ENCODE results near the gene TMEM167B. TPM values are rescaled to one million over a fixed set of nuclear protein-coding genes. Genes with fewer than 3 reads are reported as not detected.

The TMEM167B gene
- total and polyA plus RNA-seq, 2 donors (not counting 1 experiment from before 2014, with no cell fraction given) = 12.0 to 40.9 TPM

DNA sequence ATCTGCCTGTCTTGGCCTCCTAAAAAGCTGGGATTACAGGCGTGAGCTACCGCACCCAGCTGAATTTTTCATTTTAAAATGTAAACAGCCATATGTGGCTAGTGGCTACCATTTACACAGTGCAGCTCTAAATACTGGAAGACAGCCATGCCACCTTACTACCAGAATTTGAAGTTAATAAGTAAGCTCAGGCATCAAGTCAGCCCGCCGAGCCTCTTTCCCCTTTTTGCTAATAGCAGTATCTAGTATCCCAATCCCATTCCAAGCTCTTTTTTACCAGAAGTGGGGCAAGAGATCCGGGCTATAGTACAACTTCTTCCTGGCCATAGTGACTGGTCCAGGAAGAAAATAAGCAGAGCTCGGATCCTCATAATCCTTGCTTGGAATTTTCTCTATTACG is 29.9 kb upstream of the TMEM167B start:
- Histone ChIP-seq H3K9me3 (ENCODE audit: control extremely low read depth in 1 of 3, control insufficient read depth in 2 of 3, insufficient read depth in 1 of 3, low read length in 2 of 3) (no peaks in the 10 kb centered on the region), H3K36me3 (replicated peaks in 1 of 2; ENCODE audit: control extremely low read depth in 1 of 2, control insufficient read depth in 1 of 2, extremely low read depth in 1 of 2, insufficient read depth in 2 of 2, low read length in 1 of 2) (peaks cover 1 to 16% of the 10 kb centered on the region in 2 experiments), H3K4me2 (replicated peaks; ENCODE audit: low read depth, low read length, poor library complexity, severe bottlenecking) (no peak overlapping the region), H4K20me1 (ENCODE audit: control insufficient read depth, insufficient read depth, low read length, poor library complexity, severe bottlenecking) (no peaks in the 10 kb centered on the region), H3K27me3 (replicated peaks in 1 of 4; ENCODE audit: control extremely low read depth in 1 of 4, control insufficient read depth in 3 of 4, insufficient read depth in 4 of 4, low read length in 3 of 4) (no peaks in the 10 kb centered on the region), H2AFZ (ENCODE audit: insufficient read depth, low read depth, low read length, poor library complexity, severe bottlenecking) (no peak overlapping the region), H3K27ac (ENCODE audit: low read length in 2 of 2) (no peak overlapping the region), H3K4me3 (ENCODE audit: control extremely low read depth in 1 of 5, extremely low read depth in 1 of 5, insufficient read depth in 1 of 5, low read depth in 2 of 5, low read length in 4 of 5) (no peak overlapping the region), H3K79me2 (ENCODE audit: control insufficient read depth, insufficient read depth, low read length) (no peaks in the 10 kb centered on the region), H3K4me1 (ENCODE audit: control insufficient read depth in 2 of 2, insufficient read depth in 2 of 2, low read length in 2 of 2) (no peaks in the 10 kb centered on the region), H3K9ac (ENCODE audit: low read length) (no peak overlapping the region)
- Mint-ChIP-seq H3K4me1 (no peaks in the 10 kb centered on the region), H3K27me3 (no peaks in the 10 kb centered on the region), H3K4me3 (no peak overlapping the region), H3K27ac (no peak overlapping the region), H3K9me3 (ENCODE audit: insufficient read depth) (no peaks in the 10 kb centered on the region)
- intact Hi-C loops (cut with micrococcal nuclease) = no loop called here
- DNase-seq (no peak), ATAC-seq (ENCODE audit: low read depth) (no peak)
- 100% methylated on average over 4 of the region's 7 CpGs for WGBS (ENCODE audit: insufficient coverage)
- ChIA-PET CTCF (interaction anchor here (1.4 kb wide), 1 partner anchor 222 kb away, joined by 3 read pairs; the partner anchor contains the start of gene PSRC1), POLR2A (interaction anchor here (0.6 kb wide), 1 partner anchor 135 kb away, joined by 3 read pairs; no protein-coding TSS in a partner anchor)
- TF ChIP-seq, protein P1, sequence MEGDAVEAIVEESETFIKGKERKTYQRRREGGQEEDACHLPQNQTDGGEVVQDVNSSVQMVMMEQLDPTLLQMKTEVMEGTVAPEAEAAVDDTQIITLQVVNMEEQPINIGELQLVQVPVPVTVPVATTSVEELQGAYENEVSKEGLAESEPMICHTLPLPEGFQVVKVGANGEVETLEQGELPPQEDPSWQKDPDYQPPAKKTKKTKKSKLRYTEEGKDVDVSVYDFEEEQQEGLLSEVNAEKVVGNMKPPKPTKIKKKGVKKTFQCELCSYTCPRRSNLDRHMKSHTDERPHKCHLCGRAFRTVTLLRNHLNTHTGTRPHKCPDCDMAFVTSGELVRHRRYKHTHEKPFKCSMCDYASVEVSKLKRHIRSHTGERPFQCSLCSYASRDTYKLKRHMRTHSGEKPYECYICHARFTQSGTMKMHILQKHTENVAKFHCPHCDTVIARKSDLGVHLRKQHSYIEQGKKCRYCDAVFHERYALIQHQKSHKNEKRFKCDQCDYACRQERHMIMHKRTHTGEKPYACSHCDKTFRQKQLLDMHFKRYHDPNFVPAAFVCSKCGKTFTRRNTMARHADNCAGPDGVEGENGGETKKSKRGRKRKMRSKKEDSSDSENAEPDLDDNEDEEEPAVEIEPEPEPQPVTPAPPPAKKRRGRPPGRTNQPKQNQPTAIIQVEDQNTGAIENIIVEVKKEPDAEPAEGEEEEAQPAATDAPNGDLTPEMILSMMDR (IDR thresholded peaks at IDR 0.05) = no peak
- TF ChIP-seq EZH2 (IDR thresholded peaks at IDR 0.05; ENCODE audit: borderline replicate concordance, insufficient read depth, low read depth, low read length, poor library complexity, severe bottlenecking) = no peak

DNA sequence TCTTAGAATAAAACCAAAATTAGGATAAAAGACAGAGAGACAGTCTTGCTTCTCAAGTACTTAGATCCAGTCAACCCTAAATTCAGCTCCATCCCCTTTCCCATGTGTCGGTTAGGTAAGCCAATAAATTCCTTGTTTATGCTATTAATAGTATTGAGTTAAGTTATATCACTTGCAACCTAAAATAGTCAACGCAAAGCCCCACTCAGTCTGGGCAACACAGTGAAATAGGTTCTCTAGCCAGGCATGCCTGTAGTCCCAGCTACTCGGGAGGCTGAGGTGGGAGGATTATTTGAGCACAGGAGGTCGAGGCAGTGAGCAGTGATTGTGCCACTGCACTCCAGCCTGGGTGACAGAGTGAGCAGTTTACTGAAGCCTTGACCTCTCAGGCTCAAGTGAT is 29.4 kb upstream of the TMEM167B start:
- Mint-ChIP-seq H3K27ac (no peak overlapping the region), H3K9me3 (ENCODE audit: insufficient read depth) (no peaks in the 10 kb centered on the region), H3K27me3 (no peaks in the 10 kb centered on the region), H3K4me3 (no peak overlapping the region), H3K4me1 (no peaks in the 10 kb centered on the region)
- Histone ChIP-seq H2AFZ (ENCODE audit: insufficient read depth, low read depth, low read length, poor library complexity, severe bottlenecking) (no peak overlapping the region), H3K4me2 (replicated peaks; ENCODE audit: low read depth, low read length, poor library complexity, severe bottlenecking) (no peak overlapping the region), H3K36me3 (replicated peaks in 1 of 2; ENCODE audit: control extremely low read depth in 1 of 2, control insufficient read depth in 1 of 2, extremely low read depth in 1 of 2, insufficient read depth in 2 of 2, low read length in 1 of 2) (peaks cover 1 to 16% of the 10 kb centered on the region in 2 experiments), H3K79me2 (ENCODE audit: control insufficient read depth, insufficient read depth, low read length) (no peaks in the 10 kb centered on the region), H3K4me1 (ENCODE audit: control insufficient read depth in 2 of 2, insufficient read depth in 2 of 2, low read length in 2 of 2) (no peaks in the 10 kb centered on the region), H3K27me3 (replicated peaks in 1 of 4; ENCODE audit: control extremely low read depth in 1 of 4, control insufficient read depth in 3 of 4, insufficient read depth in 4 of 4, low read length in 3 of 4) (no peaks in the 10 kb centered on the region), H3K9ac (ENCODE audit: low read length) (no peak overlapping the region), H3K27ac (ENCODE audit: low read length in 2 of 2) (no peak overlapping the region), H3K9me3 (ENCODE audit: control extremely low read depth in 1 of 3, control insufficient read depth in 2 of 3, insufficient read depth in 1 of 3, low read length in 2 of 3) (no peaks in the 10 kb centered on the region), H3K4me3 (ENCODE audit: control extremely low read depth in 1 of 5, extremely low read depth in 1 of 5, insufficient read depth in 1 of 5, low read depth in 2 of 5, low read length in 4 of 5) (no peak overlapping the region), H4K20me1 (ENCODE audit: control insufficient read depth, insufficient read depth, low read length, poor library complexity, severe bottlenecking) (no peaks in the 10 kb centered on the region)
- ChIA-PET POLR2A (no interaction called here), CTCF (interaction anchor here (1.4 kb wide), 1 partner anchor 222 kb away, joined by 3 read pairs; the partner anchor contains the start of gene PSRC1)
- intact Hi-C loops (cut with micrococcal nuclease) = no loop called here
- ATAC-seq (ENCODE audit: low read depth) = no peak
- TF ChIP-seq, protein P1 (IDR thresholded peaks at IDR 0.05) = no peak
- no peak for TF ChIP-seq EZH2 (IDR thresholded peaks at IDR 0.05; ENCODE audit: borderline replicate concordance, insufficient read depth, low read depth, low read length, poor library complexity, severe bottlenecking)
- no peak for DNase-seq
- 100% methylated on average over 2 of the region's 4 CpGs for WGBS (ENCODE audit: insufficient coverage)
